Umbilical cord (tissue), 2 donors: ENCODE results near the gene CNPY1. TPM values are rescaled to one million over a fixed set of nuclear protein-coding genes. Genes with fewer than 3 reads are reported as not detected.
"Not testable (repeated sequence)": the region's sequence is repeated elsewhere in the genome, so short reads cannot be mapped to it uniquely, and the experiment has no call there.

Experiments used
- DNase-seq: peaks from one replicate; pipeline ENCODE4 v3.0.0-alpha.2; 2015; ENCODE audit warnings: low spot score
- total RNA-seq: library from RNA; depleted of rRNA; stranded (reverse); fragments of >200 nt; gene quantifications from one replicate; pipeline ENCODE4 v1.2.3, GENCODE V29; 2014; ENCODE audit warnings: low replicate concordance; ENCODE audit not compliant: insufficient read depth

CNPY1 gene
- total RNA-seq, 1 donor from 2014 or later = 0.96 TPM

DNA sequence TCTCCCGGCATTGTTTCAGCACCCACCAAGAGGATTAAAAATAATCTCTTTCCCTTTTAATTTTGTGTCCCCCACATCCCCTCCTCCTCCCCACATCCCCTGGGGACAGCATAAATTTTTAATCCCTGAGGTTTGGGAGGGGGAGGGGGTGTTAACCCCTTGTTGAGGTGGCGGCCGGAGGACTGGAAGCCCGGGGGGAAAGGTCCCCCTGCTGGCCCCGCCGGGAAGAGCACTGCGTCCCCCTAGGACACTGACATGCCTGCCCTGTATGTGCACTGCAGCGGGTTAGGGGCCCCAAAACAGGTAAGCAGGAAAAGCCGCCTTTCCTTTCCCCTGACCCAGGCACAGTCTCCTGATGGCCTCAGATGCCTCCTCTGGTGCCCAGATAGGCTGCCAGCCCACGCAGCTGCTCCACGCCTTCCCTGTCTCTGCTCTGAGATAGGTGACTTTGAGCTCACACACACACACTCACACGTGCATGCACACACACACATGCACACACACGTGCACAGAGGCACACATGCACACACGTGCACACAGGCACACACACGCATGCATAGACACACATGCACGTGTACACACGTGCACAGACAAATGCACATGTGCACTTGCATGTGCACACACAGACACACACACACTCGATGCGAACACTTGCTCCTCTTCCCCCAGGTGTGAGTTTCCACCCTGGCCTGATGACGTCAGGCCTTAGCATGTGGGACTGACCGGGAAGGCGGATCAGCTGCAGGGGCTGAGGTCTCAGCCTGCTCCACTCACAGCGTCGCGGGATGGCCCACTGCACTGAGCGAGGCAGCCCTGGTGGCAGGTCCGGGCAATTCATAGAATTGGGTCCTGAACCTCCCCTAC lies 12.3 kb downstream of the CNPY1 start:
- DNase-seq = no peak

DNA sequence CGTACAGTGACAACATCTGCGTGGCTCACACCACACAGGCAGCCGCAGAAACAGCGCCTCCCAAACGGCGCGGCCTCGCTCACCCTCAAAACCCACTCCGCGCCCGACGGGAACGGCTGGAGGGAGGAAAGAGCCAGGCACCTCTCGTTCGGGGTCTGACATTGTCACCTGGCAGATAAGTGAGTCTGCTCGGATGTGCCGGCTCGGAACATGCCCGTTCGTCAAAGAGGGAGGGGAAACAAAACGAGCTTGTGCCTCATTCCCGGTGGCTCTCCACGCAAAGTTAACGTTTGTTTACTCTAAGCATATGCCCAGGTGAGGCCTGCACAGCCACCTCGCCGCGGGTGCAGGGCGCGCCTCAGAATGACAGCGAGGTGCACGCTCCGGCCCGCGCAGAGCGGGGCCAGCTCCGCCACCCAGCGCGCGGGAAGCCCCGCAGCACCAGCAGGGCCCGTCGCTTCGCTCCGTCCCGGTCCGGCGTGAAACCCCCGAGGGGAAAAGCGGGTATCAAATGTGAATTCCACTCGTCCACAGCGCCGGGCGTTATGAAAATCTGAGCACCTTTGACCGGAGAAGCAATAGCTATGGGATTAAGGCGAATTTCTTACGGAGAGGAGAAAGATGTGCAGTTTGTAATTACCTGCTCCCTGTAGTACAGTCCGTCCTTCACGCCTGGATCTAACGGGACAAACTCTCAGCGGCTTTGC lies 13.1 kb downstream of the CNPY1 start:
- no peak for DNase-seq

DNA sequence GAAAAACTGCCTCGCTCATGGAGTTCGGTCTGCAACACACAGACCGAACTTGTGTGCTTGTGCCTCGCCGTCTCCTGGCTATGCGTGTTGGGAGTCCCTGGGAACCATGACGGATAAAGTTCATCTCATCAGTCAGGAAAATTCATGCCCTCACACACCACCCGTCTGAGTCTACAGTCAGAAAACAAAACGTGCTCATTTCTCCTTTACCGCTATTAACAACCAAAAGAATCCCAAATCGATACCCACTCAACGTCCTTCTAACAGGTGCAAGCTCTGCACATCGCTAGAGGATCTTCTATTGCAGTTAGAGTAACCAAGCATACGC lies 13.6 kb downstream of the CNPY1 start:
- DNase-seq = no peak

DNA sequence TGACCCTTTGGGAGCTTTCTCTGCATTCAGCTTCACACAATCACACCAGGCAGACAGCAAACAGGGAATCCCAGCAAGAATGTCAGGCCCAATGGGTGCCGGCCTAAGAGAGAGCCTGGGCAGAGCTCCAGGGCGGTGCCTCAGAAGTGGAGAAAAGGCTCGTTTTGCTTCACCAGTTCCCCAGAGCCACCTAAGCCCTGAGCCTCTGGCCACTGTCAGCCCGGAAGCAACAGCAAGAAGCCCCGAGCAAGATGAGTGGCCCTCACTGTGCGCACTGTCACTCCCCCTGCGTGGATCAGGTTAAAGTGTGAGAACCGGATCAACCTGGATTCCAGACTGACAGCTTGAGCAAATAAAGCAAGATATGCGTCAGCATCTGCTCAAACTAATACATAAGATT lies 14.7 kb downstream of the CNPY1 start:
- peak; percentile 20 for DNase-seq

DNA sequence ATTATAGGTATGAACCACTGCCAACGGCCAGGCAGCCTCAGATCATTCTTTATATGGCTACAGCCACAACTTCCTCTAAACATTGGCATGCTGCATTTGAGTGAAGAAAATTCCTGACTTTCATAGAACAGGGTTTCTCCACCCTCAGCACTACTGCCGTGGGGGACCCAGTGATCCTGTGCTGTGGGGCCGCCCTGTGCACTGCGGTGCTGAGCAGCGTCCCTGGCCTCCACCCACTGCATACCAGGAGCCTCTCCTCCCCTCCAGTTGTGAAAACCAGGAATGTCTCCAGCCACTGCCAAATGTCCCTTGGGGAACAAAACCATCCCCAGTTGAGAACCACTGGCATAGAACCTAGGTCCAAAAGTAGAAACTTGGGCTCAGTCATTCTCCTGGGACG lies 15.8 kb downstream of the CNPY1 start:
- DNase-seq = no peak

DNA sequence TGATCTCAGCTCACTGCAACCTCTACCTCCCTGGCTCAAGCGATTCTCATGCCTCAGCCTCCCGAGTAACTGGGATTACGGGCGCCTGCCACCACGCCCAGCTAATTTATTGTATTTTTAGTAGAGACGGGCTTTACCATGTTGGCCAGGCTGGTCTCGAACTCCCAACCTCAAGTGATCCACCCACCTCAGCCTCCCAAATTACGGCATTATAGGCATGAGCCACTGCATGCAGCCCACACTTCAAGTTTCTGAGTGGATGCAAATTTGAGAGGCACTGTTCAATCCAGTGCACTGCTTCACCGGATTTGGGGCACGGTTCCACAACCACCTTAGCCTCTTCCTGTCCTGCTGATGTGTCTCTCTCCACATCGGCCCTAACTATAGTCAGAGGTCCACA lies 16.5 kb downstream of the CNPY1 start:
- no peak for DNase-seq

DNA sequence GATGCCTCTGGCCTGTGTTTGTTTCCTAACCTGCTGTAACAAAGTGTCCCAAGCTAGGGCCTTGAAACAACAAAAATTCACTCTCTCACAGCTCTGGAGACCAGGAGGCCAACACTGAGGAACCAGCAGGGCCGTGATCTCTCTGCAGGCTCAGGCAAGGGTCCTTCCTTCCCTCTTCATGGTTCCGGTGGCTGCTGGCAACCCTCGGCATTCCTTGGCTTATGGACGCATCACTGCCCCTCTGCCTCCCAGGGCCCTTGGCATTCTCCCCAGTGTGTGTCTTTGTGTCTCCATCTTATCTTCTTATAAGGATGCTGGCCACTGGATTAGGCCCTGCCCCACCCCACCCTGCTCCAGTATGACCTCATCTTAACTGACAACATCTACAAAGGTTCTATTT lies 17.0 kb downstream of the CNPY1 start:
- no peak for DNase-seq

DNA sequence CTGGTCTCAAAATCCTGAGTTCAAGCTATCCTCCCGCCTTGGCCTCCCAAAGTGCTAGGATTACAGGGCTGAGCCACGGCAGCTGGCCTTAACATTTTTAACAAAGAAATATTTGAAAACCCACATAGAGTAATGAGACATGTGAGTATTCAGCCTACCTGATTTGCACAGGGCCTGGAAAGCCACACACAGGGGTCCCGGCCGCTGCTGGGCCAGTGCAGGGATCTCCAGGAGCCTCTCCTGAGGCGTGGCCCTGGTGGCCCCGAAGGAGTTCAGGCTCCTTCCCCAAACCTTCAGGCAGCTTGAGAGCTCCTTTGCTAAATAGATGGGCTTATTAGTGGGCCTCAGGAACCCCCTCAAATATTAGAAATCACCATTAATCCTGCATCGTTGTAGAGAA lies 18.7 kb downstream of the CNPY1 start:
- no peak for DNase-seq

DNA sequence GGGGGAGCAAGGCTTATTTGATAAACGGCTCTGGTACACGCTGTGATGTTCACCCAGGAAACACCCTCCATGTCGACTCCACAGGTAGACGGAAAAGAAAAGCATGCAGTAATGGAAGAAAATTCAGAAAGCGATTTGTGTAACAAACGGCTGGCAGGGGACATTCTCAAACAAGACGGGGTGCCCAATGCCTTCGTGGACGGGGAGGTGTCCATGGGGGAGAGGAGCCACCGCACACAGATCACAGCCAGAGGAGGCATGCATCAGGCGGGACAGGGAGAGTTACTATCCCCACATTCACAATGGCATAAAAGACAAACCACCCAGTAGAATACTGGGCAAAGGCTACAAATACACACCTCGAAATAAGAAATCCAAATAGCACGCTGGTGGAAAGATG lies 20.1 kb downstream of the CNPY1 start:
- no peak for DNase-seq

DNA sequence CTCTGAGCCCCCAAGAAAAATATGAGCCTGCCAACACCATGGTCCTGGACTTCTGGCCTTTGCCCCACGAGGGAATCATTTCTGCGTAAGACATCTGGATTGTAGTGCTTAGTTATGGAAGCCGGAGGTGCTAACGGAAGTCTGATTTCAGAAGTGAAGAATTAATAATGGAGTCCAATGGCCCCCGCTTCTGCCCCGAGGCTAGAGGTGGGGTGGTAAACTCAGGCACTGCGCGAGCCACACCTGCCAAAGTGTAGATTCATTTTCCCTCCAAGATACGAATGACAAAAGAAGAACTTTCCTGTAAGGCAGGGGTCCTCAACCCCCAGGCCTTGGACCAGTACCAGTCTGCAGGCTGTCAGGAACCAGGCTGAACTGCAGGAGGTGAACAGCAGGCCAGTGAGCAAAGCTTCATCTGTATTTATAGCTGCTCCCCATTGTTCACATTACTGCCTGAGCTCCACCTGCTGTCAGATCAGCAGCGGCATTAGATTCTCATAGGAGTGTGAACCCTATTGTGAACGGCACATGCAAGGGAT lies 22.3 kb downstream of the CNPY1 start:
- DNase-seq = no peak

DNA sequence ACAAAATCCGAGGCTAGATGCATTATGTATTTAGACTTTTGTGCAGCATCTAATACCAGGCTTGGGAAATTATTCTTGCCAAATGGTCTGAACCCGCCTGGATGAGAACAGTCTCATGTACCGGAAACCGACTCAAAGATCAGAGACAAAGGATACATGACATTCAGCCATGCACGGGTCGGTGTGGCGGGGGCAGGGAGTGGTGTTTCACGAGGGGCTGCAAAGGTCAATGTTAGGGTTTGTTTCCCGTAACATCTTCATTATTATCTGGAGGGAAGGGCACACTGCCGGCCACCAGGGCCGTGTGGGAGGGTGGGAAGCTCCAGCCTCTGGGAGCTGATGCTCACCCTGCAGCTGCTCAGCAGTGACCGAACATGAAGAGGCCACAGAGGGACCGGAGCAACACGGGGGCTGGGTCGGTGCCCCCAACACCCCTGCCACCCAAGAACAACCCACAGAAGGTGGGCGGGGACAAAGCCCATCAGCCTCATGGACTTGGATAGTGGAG lies 23.1 kb downstream of the CNPY1 start:
- DNase-seq = no peak

DNA sequence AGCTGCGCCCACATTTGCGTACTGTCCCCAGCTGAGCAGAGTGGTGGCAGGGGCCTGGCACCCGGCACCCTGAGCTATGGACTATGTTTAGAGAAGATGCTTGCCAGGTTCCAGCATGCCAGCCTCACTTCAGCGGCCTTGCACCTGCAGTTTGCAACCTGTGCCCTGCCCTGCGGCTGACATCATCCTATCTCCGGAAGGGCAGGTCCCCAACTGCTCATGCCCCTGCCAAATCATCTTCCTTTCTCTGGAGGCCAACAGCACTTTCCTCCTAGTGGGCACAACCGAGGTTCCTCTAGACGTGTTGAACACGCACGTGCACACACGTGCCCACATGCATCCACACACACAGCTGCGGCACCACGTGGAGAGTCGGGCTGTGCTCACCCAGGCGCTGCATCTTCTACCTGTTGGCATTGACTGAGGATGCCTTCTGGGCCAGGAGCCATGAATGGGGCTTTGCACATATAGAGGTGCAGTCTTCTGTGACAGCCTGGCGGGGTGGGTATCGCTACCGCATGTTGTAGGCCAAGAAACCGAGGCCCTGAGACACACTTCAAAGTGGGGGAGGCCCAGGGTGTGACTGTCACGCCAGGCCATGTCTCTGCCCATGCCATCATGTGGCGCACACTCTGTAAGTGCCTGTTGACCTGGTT lies 24.5 kb downstream of the CNPY1 start:
- no peak for DNase-seq

DNA sequence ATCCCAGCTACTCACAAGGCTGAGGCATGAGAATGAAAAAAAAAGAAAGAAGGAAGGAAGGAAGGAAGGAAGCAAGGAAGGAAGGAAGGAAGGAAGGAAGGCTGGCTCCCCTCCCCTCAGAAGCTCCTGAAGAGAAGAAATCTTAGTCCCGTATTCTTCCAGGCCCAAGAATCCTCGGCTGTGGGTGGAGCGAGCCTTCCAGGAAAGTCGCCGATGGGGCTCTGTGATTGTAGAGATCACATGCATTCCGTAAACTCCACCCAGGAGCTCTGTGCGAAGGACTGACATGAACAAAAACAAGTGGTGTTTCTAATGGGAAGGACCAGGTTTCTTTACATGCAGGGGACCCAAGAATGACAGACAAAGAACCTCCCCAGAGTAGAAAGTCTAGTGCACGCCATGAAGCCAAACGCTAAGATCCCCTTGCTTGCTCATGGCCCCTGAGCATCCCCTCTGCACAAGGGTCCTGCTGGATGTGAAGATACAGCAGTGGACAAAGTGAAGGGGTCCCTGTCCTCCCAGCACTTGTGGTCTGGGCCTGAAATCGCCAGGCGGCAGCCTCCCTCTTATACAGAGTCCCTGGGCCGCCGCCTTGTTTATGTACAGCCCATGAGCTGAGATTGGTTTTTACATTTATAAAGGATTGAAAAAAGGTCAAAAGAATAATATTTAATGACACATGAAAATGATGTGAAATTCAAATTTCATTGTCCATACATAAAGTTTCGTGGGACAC lies 25.2 kb downstream of the CNPY1 start:
- DNase-seq = no peak

DNA sequence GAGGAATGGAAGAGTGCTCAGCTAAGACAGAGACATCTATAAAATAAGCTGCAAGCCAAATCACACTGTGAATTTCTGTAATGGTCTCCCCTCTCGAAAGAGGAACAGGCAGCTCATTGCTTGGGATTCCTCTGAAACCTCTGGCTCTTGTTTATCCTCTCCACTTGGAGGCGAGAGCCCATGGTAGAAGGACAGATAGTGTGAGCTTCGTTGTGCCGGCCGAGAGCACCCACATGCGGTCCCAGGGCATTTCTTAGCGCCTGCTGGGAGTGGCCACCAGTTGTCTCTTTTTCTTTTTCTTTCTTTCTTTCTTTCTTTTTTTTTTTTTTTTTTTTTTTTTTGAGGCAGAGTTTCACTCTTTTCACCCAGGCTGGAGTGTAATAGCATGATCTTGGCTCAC lies 26.2 kb downstream of the CNPY1 start:
- no peak for DNase-seq

DNA sequence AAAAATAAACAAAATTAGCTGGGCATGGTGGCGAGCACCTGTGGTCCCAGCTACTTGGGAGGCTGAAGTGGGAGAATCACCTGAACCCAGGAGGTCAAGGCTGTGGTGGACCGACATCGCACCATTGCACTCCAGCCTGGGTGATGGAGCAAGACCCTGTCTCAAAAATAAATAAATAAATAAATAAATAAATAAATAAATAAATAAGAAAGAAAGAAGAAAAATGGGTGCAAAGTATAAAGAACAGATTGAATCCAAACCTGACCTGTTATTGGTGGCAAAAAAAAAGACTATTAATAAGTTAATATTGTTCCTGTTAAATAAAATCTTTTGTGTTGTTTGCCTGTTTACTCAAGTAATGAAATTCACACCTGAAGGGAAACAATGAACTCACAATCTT lies 27.0 kb downstream of the CNPY1 start:
- DNase-seq = not testable (repeated sequence)

DNA sequence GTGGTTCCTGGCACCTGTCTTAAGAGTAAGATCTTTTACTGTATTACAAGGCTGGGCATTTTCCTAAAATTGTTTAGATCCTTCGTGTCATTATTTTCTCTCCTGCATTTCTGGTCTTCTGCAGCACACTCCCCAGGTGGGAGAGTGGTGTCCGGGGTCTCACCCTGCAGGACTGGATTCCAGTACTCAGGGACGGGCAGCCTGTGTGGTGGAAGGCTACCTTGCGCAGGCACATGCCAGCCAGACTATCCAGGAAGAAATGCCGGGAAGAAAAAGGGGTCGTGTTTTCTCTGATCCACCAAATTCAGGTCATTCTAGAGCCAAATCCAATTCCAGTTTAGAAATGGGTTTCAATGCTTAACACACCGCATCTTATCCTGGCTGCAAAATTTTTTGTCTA lies 27.7 kb downstream of the CNPY1 start:
- DNase-seq = no peak

DNA sequence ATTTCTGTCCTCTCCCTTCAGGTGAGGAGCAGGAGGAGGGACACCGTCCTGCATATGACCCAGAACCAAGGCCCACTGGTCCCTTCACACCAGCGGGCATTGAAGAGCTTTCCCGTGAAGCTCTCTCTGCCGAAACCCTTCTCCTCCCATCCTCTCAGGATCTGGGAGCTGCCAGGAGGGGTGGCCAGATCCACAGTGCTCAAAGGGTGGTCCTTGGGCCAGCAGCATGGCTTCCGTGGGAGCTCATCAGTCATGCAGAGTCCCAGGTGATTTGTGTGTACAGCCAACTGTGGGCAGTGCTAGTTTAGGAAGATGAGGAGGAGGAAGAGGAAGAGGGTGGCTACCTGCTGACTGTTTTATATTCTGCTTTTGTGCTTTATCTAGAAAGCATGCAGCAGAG lies 28.4 kb downstream of the CNPY1 start:
- no peak for DNase-seq

DNA sequence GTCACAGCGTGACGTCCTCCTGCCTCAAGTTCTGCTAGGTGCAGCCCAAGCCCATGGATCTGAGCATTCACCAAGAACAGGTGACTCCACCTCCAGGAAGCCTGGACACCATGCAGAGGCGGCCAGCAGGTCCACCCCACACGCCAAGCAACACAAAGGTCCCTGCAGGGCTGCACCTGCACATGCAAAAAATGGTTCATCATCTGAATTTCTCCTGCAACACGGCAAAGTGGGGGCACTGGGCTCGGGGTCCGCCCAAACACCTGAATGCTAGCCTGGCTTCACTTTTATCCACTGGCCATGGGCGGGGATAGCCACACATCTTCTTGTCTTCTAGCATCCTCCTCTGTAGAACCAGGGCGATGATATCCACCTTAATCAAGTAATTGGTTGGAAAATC lies 28.9 kb downstream of the CNPY1 start:
- DNase-seq = no peak

DNA sequence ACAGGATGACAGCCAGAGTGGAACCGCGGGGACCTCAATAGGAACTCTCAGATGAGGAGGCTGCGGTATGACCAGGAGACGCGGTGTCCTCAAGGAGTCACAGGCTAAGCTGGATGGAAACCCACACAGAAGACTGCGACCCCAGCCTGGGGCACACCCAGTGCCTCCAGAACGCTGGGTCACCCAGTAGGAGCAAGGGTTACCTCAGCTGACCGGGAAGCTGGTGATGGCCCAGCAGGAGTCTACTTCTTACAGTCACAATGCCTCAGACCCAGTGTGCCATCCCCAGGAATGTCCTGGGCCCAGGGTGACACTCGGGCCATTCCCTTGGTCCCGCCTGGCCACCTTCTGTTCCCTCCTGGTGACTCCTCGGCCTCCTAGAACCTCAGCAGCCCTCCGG lies 29.9 kb downstream of the CNPY1 start:
- no peak for DNase-seq

DNA sequence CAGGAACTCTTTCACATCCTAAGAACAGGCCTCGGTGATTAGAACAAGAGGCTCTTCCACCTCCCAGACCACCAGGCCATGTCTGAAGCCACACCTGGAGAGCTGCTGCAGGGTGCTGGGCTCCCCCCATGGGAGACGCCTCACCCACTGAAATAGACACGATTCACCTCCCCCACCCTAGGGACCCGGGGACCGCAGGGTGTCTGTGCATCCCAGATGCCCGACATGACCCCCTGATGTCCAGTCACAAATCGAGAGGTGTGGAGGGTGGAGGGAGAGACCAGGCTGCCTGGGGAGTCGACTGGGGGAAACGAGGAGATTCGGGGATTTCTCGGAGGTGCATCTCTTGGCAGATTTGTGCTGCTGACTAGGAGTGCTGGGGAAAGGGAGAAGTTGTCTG lies 31.0 kb downstream of the CNPY1 start:
- DNase-seq = no peak

DNA sequence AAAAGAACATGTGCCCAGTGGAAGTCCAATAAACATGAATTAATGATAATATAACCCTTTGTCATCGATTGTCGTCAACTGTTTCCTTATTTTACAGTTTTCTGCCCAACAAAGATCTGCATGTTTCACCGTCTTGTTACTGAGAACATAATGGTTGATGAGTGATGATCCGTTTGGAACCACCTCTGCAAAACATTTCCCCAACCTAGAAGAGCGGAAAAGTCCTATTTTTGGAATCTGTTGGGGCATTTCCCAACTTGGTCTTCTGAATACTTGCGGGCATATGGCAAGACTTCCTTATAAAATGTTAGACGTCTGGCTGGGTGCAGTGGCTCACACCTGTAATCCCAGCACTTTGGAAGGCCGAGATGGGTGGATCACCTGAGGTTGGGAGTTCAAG lies 32.1 kb downstream of the CNPY1 start:
- no peak for DNase-seq
